GM12891 (cell line): Measurements from ENCODE around the gene CCNA2.

ENCODE experiments used
- PAX5 ChIP-seq: IDR thresholded peaks from 2 replicates; pipeline ENCODE4 v1.6.1; 2011; ENCODE audit warnings: low read length, moderate library complexity, mild to moderate bottlenecking; ENCODE audit not compliant: insufficient read depth, severe bottlenecking
- POLR2A ChIP-seq: IDR thresholded peaks from 2 replicates; pipeline ENCODE4 v1.6.1; 2011; ENCODE audit warnings: low read depth, low read length, control low read depth
- POLR2AphosphoS5 ChIP-seq: IDR thresholded peaks from 2 replicates; pipeline ENCODE4 v1.6.1; 2011; ENCODE audit warnings: low read depth, low read length, control low read depth
- SPI1 ChIP-seq: IDR thresholded peaks from 2 replicates; pipeline ENCODE4 v1.6.1; 2011; ENCODE audit warnings: low read depth, low read length, control low read depth
- TAF1 ChIP-seq: IDR thresholded peaks from 2 replicates; pipeline ENCODE4 v1.6.1; 2011; ENCODE audit warnings: low read depth, low read length, control low read depth

GRCh38 chr4:121788896-121789295 lies 34.8 kb downstream of the CCNA2 start:
- TF ChIP-seq POLR2AphosphoS5, result no peak
- no peak for TF ChIP-seq TAF1
- TF ChIP-seq POLR2A, result no peak
- TF ChIP-seq SPI1, result no peak
- TF ChIP-seq PAX5, result no peak
